Kidney epithelial cell (primary cell): ENCODE measurements around the gene SCARF2. TPM values are rescaled to one million over a fixed set of nuclear protein-coding genes. Genes with fewer than 3 reads are reported as not detected.

Experiments used
- DNase-seq: peaks from one replicate; pipeline ENCODE4 v3.0.0-alpha.2; 2010; ENCODE audit warnings: low read depth
- H3K27me3 ChIP-seq: 2 replicates; pipeline ENCODE4 v1.6.0; 2011; ENCODE audit warnings: low read length; ENCODE audit not compliant: control insufficient read depth, insufficient read depth
- H3K36me3 ChIP-seq: 2 replicates; pipeline ENCODE4 v1.5.1; 2011; ENCODE audit warnings: low read length; ENCODE audit not compliant: control insufficient read depth, insufficient read depth
- H3K4me3 ChIP-seq: 2 replicates; pipeline ENCODE4 v1.5.1; 2011; ENCODE audit warnings: low read depth, mild to moderate bottlenecking, control low read depth, low read length
- total RNA-seq: library from RNA; depleted of rRNA; stranded (reverse); fragments of >200 nt; gene quantifications from 2 replicates; pipeline ENCODE4 v1.2.3, GENCODE V29; 2015
- TF ChIP-seq, protein P1 (sequence below): IDR thresholded peaks from 2 replicates; pipeline ENCODE4 v1.5.1; 2011; ENCODE audit warnings: mild to moderate bottlenecking, moderate library complexity, low read length, control low read depth, inconsistent platforms; ENCODE audit not compliant: insufficient read depth, poor library complexity, severe bottlenecking

SCARF2 gene
- total RNA-seq, 1 donor from 2014 or later: 33.6 TPM

DNA sequence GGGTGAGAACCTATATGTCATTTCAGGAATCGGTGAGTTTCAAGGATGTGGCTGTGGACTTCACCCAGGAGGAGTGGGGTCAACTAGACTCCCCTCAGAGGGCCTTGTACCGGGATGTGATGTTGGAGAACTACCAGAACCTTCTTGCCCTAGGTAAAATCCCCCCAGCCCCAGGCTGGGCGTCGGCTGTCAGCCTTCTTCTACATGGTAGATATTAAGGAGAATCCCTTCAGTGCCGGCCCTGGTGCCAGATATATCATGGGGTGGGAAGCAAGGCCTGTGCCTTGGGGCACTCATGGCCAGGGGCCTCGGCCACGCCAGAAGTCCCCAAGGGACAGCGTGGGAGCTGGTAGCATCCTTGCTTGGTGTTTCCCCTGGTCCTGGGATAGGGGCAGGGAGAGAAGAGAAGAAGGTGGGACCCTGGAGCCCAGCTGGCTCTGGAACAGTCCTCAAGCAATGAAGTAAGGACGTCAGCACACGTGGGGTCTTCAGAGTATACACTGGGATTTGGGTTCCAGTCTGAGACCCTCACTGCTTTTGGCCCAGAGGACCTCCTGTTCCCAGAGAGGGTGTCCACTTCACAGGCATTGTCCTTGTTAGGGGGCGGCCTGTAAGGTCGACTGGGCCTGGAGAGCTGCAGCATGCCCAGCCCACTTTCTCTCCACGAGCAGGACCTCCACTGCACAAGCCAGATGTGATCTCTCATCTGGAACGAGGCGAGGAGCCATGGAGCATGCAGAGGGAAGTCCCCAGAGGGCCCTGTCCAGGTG is 36.8 kb downstream of the SCARF2 start:
- Histone ChIP-seq H3K4me3 (no peak overlapping the region), H3K36me3 (no peaks in the 10 kb centered on the region), H3K27me3 (no peaks in the 10 kb centered on the region)
- no peak for DNase-seq
- TF ChIP-seq, protein P1, sequence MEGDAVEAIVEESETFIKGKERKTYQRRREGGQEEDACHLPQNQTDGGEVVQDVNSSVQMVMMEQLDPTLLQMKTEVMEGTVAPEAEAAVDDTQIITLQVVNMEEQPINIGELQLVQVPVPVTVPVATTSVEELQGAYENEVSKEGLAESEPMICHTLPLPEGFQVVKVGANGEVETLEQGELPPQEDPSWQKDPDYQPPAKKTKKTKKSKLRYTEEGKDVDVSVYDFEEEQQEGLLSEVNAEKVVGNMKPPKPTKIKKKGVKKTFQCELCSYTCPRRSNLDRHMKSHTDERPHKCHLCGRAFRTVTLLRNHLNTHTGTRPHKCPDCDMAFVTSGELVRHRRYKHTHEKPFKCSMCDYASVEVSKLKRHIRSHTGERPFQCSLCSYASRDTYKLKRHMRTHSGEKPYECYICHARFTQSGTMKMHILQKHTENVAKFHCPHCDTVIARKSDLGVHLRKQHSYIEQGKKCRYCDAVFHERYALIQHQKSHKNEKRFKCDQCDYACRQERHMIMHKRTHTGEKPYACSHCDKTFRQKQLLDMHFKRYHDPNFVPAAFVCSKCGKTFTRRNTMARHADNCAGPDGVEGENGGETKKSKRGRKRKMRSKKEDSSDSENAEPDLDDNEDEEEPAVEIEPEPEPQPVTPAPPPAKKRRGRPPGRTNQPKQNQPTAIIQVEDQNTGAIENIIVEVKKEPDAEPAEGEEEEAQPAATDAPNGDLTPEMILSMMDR: no peak

DNA sequence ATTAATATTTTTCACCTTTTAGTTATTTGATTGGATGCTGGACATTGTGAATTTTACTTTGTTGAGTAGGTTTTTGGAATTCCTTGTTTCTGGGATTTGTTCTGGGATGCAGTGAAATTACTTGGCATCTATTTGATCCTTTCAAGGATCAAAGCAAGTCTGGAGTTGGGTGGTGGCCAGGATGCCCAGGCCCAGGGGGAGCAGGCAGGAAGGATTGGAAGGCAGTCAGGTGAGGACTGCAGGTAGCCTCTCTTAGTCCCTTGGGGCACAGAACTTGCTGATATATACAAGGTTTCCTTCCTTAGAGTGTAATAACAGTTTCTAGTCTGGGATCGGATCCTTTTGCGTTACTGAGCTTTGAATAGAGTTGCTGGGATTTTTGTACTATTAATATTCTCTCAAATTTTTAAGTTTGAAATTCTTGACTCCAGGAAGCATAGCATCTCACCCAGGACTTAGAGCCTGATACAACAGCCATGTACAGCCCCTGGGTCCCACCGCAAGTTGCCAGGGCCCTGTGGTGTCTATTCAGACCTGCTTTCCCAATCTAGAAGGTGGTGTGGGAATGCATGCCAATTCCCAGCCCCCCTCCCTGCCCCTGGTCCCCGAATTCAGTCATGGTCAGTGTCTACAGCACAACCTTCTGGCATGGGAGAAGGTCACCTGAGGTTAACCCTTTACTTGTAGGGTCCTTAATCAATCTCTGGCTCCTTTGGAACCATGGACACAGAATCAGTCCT is 37.6 kb downstream of the SCARF2 start:
- no peak for DNase-seq
- TF ChIP-seq, protein P1: no peak
- Histone ChIP-seq H3K4me3 (no peak overlapping the region), H3K36me3 (no peaks in the 10 kb centered on the region), H3K27me3 (no peaks in the 10 kb centered on the region)

DNA sequence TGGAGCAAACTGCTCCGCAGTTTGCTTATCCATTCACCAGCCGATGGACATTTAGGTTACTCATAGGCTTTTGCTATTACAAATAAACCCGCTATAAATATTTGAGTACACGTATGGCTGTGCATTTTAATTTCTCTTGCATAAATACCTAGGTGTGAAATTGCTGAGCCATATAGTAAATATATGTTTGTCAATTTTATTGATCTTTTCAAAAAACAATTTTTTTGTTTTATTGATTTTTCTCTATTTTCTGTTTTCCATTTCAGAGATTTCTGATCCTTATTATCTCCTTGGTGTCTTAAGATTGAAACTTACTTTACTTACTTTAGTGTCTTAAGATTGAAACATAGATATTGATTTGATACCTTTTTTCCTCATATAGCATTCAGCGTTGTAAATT is 39.2 kb downstream of the SCARF2 start:
- no peaks in the 10 kb centered on the region for H3K27me3 ChIP-seq

DNA sequence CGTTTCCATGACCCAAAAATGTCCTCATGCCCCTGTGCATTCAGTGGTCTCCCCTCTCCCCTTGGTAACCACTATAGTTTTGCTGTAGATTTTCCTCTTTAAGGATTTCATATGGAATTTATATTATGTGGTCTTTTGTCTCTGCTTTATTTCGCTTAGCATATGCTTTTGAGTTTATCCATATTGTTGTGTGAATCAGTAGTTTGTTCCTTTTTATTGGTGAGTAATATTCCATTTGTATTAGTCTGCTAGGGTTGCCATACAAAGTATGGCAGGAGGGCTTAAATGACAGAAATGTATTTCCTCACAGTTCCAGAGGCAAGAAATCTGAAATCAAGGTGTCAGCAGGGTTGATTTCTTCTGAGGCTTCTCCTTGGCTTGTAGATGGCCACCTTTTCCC is 40.1 kb downstream of the SCARF2 start:
- Histone ChIP-seq H3K27me3 (no peaks in the 10 kb centered on the region), H3K4me3 (no peak overlapping the region), H3K36me3 (no peaks in the 10 kb centered on the region)
- TF ChIP-seq, protein P1: no peak
- no peak for DNase-seq

More for the DNA sequence above, 39.2 kb downstream of the SCARF2 start:
- no peak overlapping the region for H3K4me3 ChIP-seq
- H3K36me3 ChIP-seq: no peaks in the 10 kb centered on the region
- TF ChIP-seq, protein P1: no peak
- DNase-seq: no peak

DNA sequence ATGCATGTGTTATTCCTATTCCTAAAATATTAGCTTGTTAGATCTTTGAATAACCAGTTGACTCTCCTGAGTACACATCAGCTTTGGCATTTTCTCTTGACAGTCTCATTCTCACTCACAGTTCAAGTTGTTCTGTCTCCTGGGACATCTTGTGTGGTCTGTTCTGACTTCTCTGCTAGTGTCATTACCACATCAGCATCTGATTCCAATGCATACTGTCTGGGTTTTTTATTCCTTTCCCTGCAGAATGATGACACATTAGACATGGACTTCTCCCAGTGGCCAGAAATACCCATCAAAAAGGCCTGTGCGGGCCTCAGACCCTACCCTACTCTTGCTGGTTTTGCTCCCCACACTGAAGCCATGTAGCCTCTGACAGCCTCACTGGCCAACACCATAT is 41.0 kb downstream of the SCARF2 start:
- H3K36me3 ChIP-seq: no peaks in the 10 kb centered on the region
- no peaks in the 10 kb centered on the region for H3K27me3 ChIP-seq
- TF ChIP-seq, protein P1: no peak
- H3K4me3 ChIP-seq: no peak overlapping the region
- no peak for DNase-seq
